ENCODE data around the gene HOXB5. TPM values are rescaled to one million over a fixed set of nuclear protein-coding genes. Genes with fewer than 3 reads are reported as not detected.
A peak's percentile ranks its signal among the peaks of the same experiment; 100 is the strongest.

HOXB5 gene
- total RNA-seq, 1 experiment from 2014 or later: not detected

DNA sequence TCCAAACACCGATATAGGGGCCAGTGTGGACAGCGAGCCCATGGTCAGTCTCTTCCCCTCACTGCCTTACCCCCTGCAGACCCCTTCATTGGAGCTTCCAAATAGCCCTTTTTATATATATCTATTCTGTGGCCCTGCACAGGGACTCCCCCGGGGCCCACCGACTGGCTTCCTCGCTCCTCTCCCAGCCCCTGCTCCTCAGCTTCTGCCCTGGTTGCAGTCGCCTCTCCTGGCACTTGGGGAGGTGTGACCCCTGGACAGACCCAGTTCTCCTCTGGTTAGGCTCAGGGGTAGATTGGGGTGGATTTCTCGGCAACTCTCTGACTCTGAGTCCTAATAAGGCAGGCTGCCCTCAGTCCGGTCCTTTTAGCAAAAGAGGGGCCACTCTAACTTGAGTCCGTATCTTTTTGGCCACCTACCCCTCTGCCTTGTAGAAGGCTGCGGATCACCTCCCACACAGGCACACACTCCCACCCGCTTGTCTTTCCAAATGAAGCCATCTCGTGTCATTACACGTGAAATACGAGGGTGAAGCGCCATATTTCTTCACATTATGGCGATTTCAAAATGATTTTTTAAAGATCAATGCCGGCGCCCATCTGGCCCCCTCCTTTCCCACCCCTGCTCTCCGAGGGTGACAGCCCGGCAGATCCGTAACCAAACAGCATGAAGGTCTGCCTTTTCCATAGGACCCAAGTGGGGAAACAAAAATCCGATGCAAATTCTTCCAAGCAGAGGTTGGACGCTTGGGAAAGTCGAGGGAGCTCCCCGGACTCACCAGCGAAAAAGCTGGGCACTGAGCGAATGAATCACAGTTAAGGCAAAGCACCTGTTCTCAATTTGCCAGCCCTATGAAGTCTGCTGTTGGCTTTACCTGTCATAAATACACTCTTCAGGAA lies 34.3 kb upstream of the HOXB5 start:
- no peak overlapping the region for H2BK120ac ChIP-seq (ENCODE audit: low read depth, low read length, poor library complexity, severe bottlenecking)
- no peak overlapping the region for H3K23ac ChIP-seq (ENCODE audit: insufficient read length, low read depth, low read length)
- Mint-ChIP-seq H3K4me3 (no peak overlapping the region), H3K27me3 (ENCODE audit: low read depth) (peaks cover 100% of the 10 kb centered on the region), H3K4me1 (peaks cover 7 to 12% of the 10 kb centered on the region in 2 experiments), H3K36me3 (ENCODE audit: insufficient read depth in 1 of 3, low read depth in 3 of 3) (peaks cover 0 to 1% (median 0%) of the 10 kb centered on the region in 3 experiments; a peak in 2 of 7 replicates), H3K27ac (no peak overlapping the region; a peak in 1 of 7 replicates), H3K9me3 (peaks cover 4 to 15% of the 10 kb centered on the region in 2 experiments)
- H3K14ac ChIP-seq (ENCODE audit: insufficient read depth, low read length): no peak overlapping the region
- no peak overlapping the region for H3K9ac ChIP-seq (ENCODE audit: extremely low read depth, insufficient read length, low read length)
- H4K8ac ChIP-seq (replicated peaks; ENCODE audit: insufficient read length, low read depth, low read length): no peak overlapping the region
- no peak overlapping the region for H3K18ac ChIP-seq (ENCODE audit: insufficient read length, low read depth, low read length)
- no peak overlapping the region for H4K91ac ChIP-seq (ENCODE audit: insufficient read length, low read depth, low read length)
- TF ChIP-seq, protein P1, sequence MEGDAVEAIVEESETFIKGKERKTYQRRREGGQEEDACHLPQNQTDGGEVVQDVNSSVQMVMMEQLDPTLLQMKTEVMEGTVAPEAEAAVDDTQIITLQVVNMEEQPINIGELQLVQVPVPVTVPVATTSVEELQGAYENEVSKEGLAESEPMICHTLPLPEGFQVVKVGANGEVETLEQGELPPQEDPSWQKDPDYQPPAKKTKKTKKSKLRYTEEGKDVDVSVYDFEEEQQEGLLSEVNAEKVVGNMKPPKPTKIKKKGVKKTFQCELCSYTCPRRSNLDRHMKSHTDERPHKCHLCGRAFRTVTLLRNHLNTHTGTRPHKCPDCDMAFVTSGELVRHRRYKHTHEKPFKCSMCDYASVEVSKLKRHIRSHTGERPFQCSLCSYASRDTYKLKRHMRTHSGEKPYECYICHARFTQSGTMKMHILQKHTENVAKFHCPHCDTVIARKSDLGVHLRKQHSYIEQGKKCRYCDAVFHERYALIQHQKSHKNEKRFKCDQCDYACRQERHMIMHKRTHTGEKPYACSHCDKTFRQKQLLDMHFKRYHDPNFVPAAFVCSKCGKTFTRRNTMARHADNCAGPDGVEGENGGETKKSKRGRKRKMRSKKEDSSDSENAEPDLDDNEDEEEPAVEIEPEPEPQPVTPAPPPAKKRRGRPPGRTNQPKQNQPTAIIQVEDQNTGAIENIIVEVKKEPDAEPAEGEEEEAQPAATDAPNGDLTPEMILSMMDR (conservative IDR thresholded peaks at IDR 0.05): no peak
- H4K20me1 ChIP-seq (ENCODE audit: control insufficient read depth, insufficient read depth, insufficient read length): no peaks in the 10 kb centered on the region
- H3K79me2 ChIP-seq (ENCODE audit: insufficient read depth, low read length): no peaks in the 10 kb centered on the region
- H2BK5ac ChIP-seq (ENCODE audit: insufficient read length, low read length): no peak overlapping the region
- no CpG with 5 or more reads among the region's 27 CpGs for WGBS (ENCODE audit: extremely low coverage, insufficient read length, low lambda C conversion rate)
- no peak overlapping the region for H3K56ac ChIP-seq (ENCODE audit: insufficient read length, low read depth, low read length)
- peaks cover 5% of the 10 kb centered on the region for H3K23me2 ChIP-seq (ENCODE audit: insufficient read length, low read depth, low read length, poor library complexity, severe bottlenecking)
- H2AFZ ChIP-seq (ENCODE audit: low read length): no peak overlapping the region
- no peak overlapping the region for H2BK20ac ChIP-seq (ENCODE audit: low read depth, low read length, poor library complexity, severe bottlenecking)
- H2BK12ac ChIP-seq (ENCODE audit: insufficient read length, low read depth, low read length): no peak overlapping the region
- no peaks in the 10 kb centered on the region for H3K9me3 ChIP-seq (ENCODE audit: control insufficient read depth, low read depth, low read length)
- no peak overlapping the region for H3K4me2 ChIP-seq (ENCODE audit: insufficient read depth, insufficient read length, low read length)
- no peak overlapping the region for H4K5ac ChIP-seq (ENCODE audit: insufficient read length, low read depth, low read length)
- peak; percentile 24 for DNase-seq
- H3K79me1 ChIP-seq (ENCODE audit: insufficient read depth, low read depth, low read length, poor library complexity, severe bottlenecking): no peaks in the 10 kb centered on the region
- H3K27ac ChIP-seq (ENCODE audit: insufficient read length, low read depth, low read length): no peak overlapping the region
- no peak overlapping the region for H3T11ph ChIP-seq (ENCODE audit: low read length)
- no peak overlapping the region for H2AK5ac ChIP-seq (ENCODE audit: insufficient read length, low read length)
- H3K4ac ChIP-seq (ENCODE audit: low read depth, low read length): no peak overlapping the region
- H3K4me1 ChIP-seq (ENCODE audit: insufficient read depth, low read length): no peaks in the 10 kb centered on the region; the same call in none of the 2 replicates
- no peak overlapping the region for H2BK15ac ChIP-seq (ENCODE audit: low read depth, low read length)
- peaks cover 99% of the 10 kb centered on the region for H3K27me3 ChIP-seq (ENCODE audit: insufficient read depth, low read length)
